Spleen (tissue), 11 donors: ENCODE measurements around the gene MBNL1. TPM values are rescaled to one million over a fixed set of nuclear protein-coding genes. Genes with fewer than 3 reads are reported as not detected.

ENCODE experiments used
- DNase-seq: peaks from one replicate; pipeline ENCODE4 v3.0.0-alpha.2; 2020
- H3K27ac ChIP-seq, 8 donors: fragments of 200-600 bp; sonication (generic) in 7 of 8; 1 replicate in 4 of 8; 2 replicates in 4 of 8; pipeline versions ENCODE4 v1.5.0 to v1.8.0; 2016 to 2021; ENCODE audit warnings: inconsistent platforms in 4 of 8, mild to moderate bottlenecking in 4 of 8, moderate library complexity in 1 of 8
- H3K27me3 ChIP-seq, 7 donors: fragments of 200-600 bp; sonication (generic) in 6 of 7; replicated peaks in 1 of 7; 1 replicate in 4 of 7; 2 replicates in 3 of 7; pipeline versions ENCODE4 v1.5.0 to v1.8.0; 2016 to 2021; ENCODE audit warnings: inconsistent platforms in 3 of 7, mild to moderate bottlenecking in 1 of 7
- H3K36me3 ChIP-seq, 6 donors: fragments of 200-600 bp; sonication (generic) in 5 of 6; 1 replicate in 4 of 6; 2 replicates in 2 of 6; pipeline versions ENCODE4 v1.5.0 to v1.8.0; 2016 to 2021; ENCODE audit warnings: inconsistent platforms in 2 of 6
- H3K4me1 ChIP-seq, 6 donors: fragments of 200-600 bp; sonication (generic) in 5 of 6; 1 replicate in 3 of 6; 2 replicates in 3 of 6; pipeline versions ENCODE4 v1.5.0 to v1.8.0; 2016 to 2021; ENCODE audit warnings: inconsistent platforms in 3 of 6
- H3K4me3 ChIP-seq, 8 donors: fragments of 200-600 bp; sonication (generic) in 7 of 8; 1 replicate in 4 of 8; 2 replicates in 4 of 8; pipeline versions ENCODE4 v1.5.0 to v1.8.0; 2016 to 2021; ENCODE audit warnings: inconsistent platforms in 4 of 8, mild to moderate bottlenecking in 4 of 8, moderate library complexity in 2 of 8
- H3K9me3 ChIP-seq, 8 donors: fragments of 200-600 bp; sonication (generic) in 7 of 8; 1 replicate in 4 of 8; 2 replicates in 4 of 8; pipeline versions ENCODE4 v1.5.0 to v1.8.0; 2016 to 2021; ENCODE audit warnings: inconsistent platforms in 4 of 8
- POLR2A ChIP-seq, 3 donors: fragments of 450-650 bp; IDR thresholded peaks; one replicate each; pipeline ENCODE4 v1.5.1; 2017; ENCODE audit warnings: antibody characterized with exemption in 3 of 3, mild to moderate bottlenecking in 1 of 3
- POLR2AphosphoS5 ChIP-seq, 3 donors: sonication (generic); formaldehyde crosslinking; IDR thresholded peaks; one replicate each; pipeline ENCODE4 v1.5.1; 2017; ENCODE audit warnings: antibody characterized with exemption in 3 of 3
- WGBS, 5 donors: extraction: QIAGEN DNeasy Blood & Tissue Kit in 3 of 5; methylation state at CpG; one replicate each; pipeline versions ENCODE4 v1.1.5 to v1.1.7; 2013 to 2018; 5-methylcytosine and 5-hydroxymethylcytosine counted together
- intact Hi-C: fragments of 100-400 bp; cut with DNase I; formaldehyde crosslinking; loops from one replicate; pipeline ENCODE4 v1.15.0; 2023; ENCODE audit warnings: low total_unique reads
- polyA plus RNA-seq, 3 donors: library from polyadenylated mRNA; stranded (reverse); fragments of 200-250 nt; gene quantifications; one replicate each; pipeline ENCODE4 v1.2.1, GENCODE V29; 2013
- total RNA-seq, 7 donors: library from RNA; depleted of rRNA in 3 of 7; stranded (reverse); fragments of >200 nt in 3 of 7; fragmentation: NEBNext Ultra II Directional in 4 of 7; extraction: Animal tissue kit (Norgen Biotek cat#: 25700) in 4 of 7; gene quantifications; one replicate each; pipeline versions ENCODE4 v1.1.0 to v1.2.1, GENCODE V29; 2016 to 2021
- TF ChIP-seq, protein P1 (sequence below), 11 experiments: fragments of 200-600 bp in 7 of 11; fragments of 450-650 bp in 4 of 11; sonication (generic) in 4 of 11; IDR thresholded peaks in 8 of 11; conservative IDR thresholded peaks in 3 of 11; 1 replicate in 7 of 11; 2 replicates in 4 of 11; pipeline versions ENCODE4 v1.4.0 to v1.8.0; 2016 to 2021; ENCODE audit warnings: antibody characterized with exemption in 11 of 11, inconsistent platforms in 4 of 11, mild to moderate bottlenecking in 1 of 11
- donor health status: healthy with polysubstance abuse.
- donor health status: DM: no; HTN: no; CAD: no; lungs with moderate emphysema.
- donor health status: DM: no; HTN: no; CAD: no.
- donor health status: Bipolar disorder and iron deficiency.
- donor health status: healthy.
- donor health status: DM: no; HTN: no; CAD: no.
- donor health status: DM: yes; HTN: yes; CAD: no.

MBNL1 gene
- total and polyA plus RNA-seq, 10 donors = 64.7 to 491 (median 296) TPM

DNA sequence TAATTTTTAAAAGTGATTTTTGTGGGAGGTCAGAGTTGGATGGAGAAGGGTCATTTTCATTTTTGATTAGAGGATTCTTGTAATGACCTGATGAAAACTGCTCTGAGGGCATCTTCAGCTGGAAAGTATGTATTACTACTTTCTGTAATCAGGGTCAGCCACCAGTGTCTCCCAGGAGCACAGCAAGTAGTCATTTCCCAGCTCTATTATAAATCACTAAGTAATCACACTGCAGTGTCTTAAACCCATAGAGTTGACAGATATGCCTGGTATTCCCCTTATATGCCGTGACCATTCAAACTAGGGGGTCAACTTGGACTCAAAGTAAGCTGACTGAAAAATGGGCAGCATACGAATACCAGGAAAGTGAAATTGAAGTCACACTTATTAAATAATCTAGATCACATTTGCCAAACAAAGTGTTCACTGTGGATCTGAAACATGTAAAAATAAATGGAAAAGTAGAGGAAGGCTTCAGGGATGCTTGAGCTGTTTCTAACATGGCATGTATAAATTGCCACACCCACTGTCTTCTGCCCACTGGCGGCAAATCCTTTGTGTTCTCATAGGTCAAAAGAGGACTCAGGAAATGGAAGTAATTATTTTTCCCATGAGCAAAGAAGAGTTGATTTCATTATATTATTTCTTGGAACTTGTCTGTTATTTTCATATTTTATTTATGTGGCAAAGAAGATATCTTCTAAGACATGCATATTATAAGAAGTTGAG, 105.7 kb downstream of the MBNL1 start:
- Histone ChIP-seq H3K4me3 (no peak overlapping the region), H3K27ac (peak overlapping the region in 5 of 8 donors; percentile 44 to 88 (median 83)), H3K4me1 (peaks cover 21 to 100% (median 90%) of the 10 kb centered on the region in 6 donors), H3K9me3 (peaks cover 0 to 6% (median 0%) of the 10 kb centered on the region in 8 donors), H3K27me3 (no peaks in the 10 kb centered on the region), H3K36me3 (peaks cover 0 to 33% (median 4%) of the 10 kb centered on the region in 6 donors)
- DNase-seq = no peak
- TF ChIP-seq POLR2A (IDR thresholded peaks at IDR 0.05) = no peak
- TF ChIP-seq POLR2AphosphoS5 (IDR thresholded peaks at IDR 0.05) = no peak
- TF ChIP-seq, protein P1, sequence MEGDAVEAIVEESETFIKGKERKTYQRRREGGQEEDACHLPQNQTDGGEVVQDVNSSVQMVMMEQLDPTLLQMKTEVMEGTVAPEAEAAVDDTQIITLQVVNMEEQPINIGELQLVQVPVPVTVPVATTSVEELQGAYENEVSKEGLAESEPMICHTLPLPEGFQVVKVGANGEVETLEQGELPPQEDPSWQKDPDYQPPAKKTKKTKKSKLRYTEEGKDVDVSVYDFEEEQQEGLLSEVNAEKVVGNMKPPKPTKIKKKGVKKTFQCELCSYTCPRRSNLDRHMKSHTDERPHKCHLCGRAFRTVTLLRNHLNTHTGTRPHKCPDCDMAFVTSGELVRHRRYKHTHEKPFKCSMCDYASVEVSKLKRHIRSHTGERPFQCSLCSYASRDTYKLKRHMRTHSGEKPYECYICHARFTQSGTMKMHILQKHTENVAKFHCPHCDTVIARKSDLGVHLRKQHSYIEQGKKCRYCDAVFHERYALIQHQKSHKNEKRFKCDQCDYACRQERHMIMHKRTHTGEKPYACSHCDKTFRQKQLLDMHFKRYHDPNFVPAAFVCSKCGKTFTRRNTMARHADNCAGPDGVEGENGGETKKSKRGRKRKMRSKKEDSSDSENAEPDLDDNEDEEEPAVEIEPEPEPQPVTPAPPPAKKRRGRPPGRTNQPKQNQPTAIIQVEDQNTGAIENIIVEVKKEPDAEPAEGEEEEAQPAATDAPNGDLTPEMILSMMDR (IDR thresholded peaks at IDR 0.05 in 8 of 11, conservative IDR thresholded peaks at IDR 0.05 in 3 of 11) = no peak
- 58 to 67% (median 63%) methylated on average over 3 of the region's 3 CpGs for WGBS, 5 donors
- intact Hi-C loops = no loop called here

DNA sequence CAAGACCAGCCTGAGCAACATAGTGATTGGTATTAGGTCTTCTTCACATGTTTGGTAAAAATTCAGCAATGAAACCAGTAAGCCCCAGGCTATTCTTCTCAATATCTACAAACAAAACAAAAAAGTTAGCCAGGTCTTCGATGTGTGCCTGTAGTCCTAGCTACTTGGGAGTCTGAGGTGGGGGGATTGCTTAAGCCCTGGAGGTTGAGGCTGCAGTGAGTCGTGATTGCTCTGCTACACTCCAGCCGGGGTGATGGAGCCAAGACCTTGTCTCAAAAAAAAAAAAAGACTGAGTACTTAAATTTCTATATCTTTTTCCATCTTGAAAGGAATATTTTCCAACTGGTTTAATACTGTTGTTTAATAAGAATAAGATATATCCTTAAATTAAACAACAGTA, 106.8 kb downstream of the MBNL1 start:
- no peak for DNase-seq
- H3K36me3 ChIP-seq = peaks cover 0 to 33% (median 4%) of the 10 kb centered on the region in 6 donors
- intact Hi-C loops = no loop called here
- no peaks in the 10 kb centered on the region for H3K27me3 ChIP-seq
- TF ChIP-seq POLR2A (IDR thresholded peaks at IDR 0.05) (no peak), POLR2AphosphoS5 (IDR thresholded peaks at IDR 0.05) (no peak)
- TF ChIP-seq, protein P1 (IDR thresholded peaks at IDR 0.05 in 8 of 11, conservative IDR thresholded peaks at IDR 0.05 in 3 of 11) = no peak
- H3K27ac ChIP-seq = peak overlapping the region in 6 of 8 donors; percentile 13 to 88 (median 82)
- peaks cover 0 to 6% (median 0%) of the 10 kb centered on the region in 8 donors for H3K9me3 ChIP-seq
- WGBS, 5 donors = 58 to 78% (median 71%) methylated on average over 3 of the region's 3 CpGs
- peaks cover 27 to 100% (median 91%) of the 10 kb centered on the region in 6 donors for H3K4me1 ChIP-seq
- no peak overlapping the region for H3K4me3 ChIP-seq

DNA sequence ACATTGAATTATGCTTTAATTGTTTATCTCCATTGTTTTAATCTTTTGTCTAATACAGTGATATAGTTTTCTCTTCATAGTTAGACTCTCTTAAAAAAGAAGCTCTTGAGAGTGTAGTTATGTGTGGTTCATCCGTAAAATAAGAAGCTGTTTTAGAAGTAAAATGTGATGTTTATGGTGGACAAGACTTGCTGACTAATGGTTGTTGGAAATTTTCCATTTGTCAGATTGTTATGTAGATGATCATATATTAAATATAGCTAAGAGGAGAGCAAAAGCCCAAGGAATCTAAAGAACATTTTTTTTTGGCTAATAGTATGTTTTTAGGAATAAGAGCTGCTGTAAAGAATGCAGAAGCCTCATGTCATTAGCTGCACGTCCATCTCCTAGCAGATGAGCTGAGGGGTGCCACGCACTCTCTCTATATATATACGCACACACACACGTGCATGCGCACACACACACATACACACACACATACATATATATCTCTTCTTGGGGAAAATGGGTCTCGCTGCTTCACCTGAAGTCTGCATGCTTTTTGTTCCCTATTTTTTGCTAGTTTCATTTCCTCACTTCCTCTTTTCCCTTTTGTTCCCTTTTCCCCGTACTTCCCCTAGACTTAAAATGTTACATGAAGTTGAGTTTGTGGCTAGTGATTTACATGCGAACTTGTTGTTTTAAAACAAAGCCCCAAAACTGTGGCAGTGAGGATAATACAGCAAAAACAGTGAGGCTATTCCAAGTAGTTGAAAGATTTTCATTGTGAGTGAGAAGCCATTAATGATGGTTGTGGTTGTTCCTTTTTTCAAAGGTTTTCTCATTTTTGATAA, 107.8 kb downstream of the MBNL1 start:
- peak; percentile 74 for DNase-seq
- H3K4me3 ChIP-seq = peak overlapping the region in 3 of 8 donors; percentile 2 to 47 (median 5)
- intact Hi-C loops = no loop called here
- 23 to 50% (median 40%) methylated on average over 9 of the region's 9 CpGs for WGBS, 5 donors
- TF ChIP-seq, protein P1 (IDR thresholded peaks at IDR 0.05 in 8 of 11, conservative IDR thresholded peaks at IDR 0.05 in 3 of 11) = no peak
- peak in 2 of 3 donors; percentile 27 to 85 for TF ChIP-seq POLR2AphosphoS5 (IDR thresholded peaks at IDR 0.05)
- peak in 1 of 3 donors; percentile 4 for TF ChIP-seq POLR2A (IDR thresholded peaks at IDR 0.05)
- peaks cover 34 to 100% (median 92%) of the 10 kb centered on the region in 6 donors for H3K4me1 ChIP-seq
- H3K36me3 ChIP-seq = peaks cover 0 to 28% (median 4%) of the 10 kb centered on the region in 6 donors
- no peaks in the 10 kb centered on the region for H3K27me3 ChIP-seq
- peak overlapping the region in 7 of 8 donors; percentile 61 to 88 (median 82) for H3K27ac ChIP-seq
- peaks cover 0 to 6% (median 0%) of the 10 kb centered on the region in 8 donors for H3K9me3 ChIP-seq
